HEK293 (cell line): ENCODE data around the gene WBP1.

Experiments
- KLF1 ChIP-seq: fragments of 450-650 bp; formaldehyde crosslinking; IDR thresholded peaks from 2 replicates; pipeline ENCODE4 v1.5.1; 2016; ENCODE audit warnings: missing biosample characterization, missing genetic modification characterization
- KLF16 ChIP-seq: fragments of 450-650 bp; formaldehyde crosslinking; IDR thresholded peaks from 2 replicates; pipeline ENCODE4 v1.5.1; 2017; ENCODE audit warnings: missing biosample characterization, missing genetic modification characterization
- PATZ1 ChIP-seq: fragments of 450-650 bp; formaldehyde crosslinking; IDR thresholded peaks from 2 replicates; pipeline ENCODE4 v1.5.1; 2016; ENCODE audit warnings: missing biosample characterization, missing genetic modification characterization
- SETDB1 ChIP-seq: IDR thresholded peaks from one replicate; pipeline ENCODE4 v1.6.1; 2017; ENCODE audit warnings: mild to moderate bottlenecking, low read length, moderate library complexity, mixed read lengths; ENCODE audit not compliant: insufficient read length
- ZFP69B ChIP-seq: fragments of 450-650 bp; formaldehyde crosslinking; IDR thresholded peaks from 2 replicates; pipeline ENCODE4 v1.5.1; 2016; ENCODE audit warnings: missing biosample characterization, missing genetic modification characterization
- ZNF184 ChIP-seq: fragments of 450-650 bp; IDR thresholded peaks from 2 replicates; pipeline ENCODE4 v1.5.1; 2018; ENCODE audit warnings: missing biosample characterization, mild to moderate bottlenecking, missing genetic modification characterization
- ZNF324 ChIP-seq: fragments of 450-650 bp; formaldehyde crosslinking; IDR thresholded peaks from 2 replicates; pipeline ENCODE4 v1.5.1; 2016; ENCODE audit warnings: missing biosample characterization, missing genetic modification characterization
- ZNF394 ChIP-seq: fragments of 450-650 bp; formaldehyde crosslinking; IDR thresholded peaks from 2 replicates; pipeline ENCODE4 v1.5.1; 2016; ENCODE audit warnings: missing biosample characterization, missing genetic modification characterization, mild to moderate bottlenecking, moderate library complexity, borderline replicate concordance
- ZNF423 ChIP-seq: fragments of 450-650 bp; formaldehyde crosslinking; IDR thresholded peaks from 2 replicates; pipeline ENCODE4 v1.5.1; 2016; ENCODE audit warnings: missing biosample characterization, missing genetic modification characterization
- ZNF473 ChIP-seq: fragments of 450-650 bp; formaldehyde crosslinking; IDR thresholded peaks from 2 replicates; pipeline ENCODE4 v1.5.1; 2017; ENCODE audit warnings: missing biosample characterization, missing genetic modification characterization
- ZNF521 ChIP-seq: fragments of 450-650 bp; formaldehyde crosslinking; IDR thresholded peaks from 2 replicates; pipeline ENCODE4 v1.5.1; 2017; ENCODE audit warnings: missing biosample characterization, mild to moderate bottlenecking, missing genetic modification characterization
- ZNF561 ChIP-seq: fragments of 450-650 bp; IDR thresholded peaks from 2 replicates; pipeline ENCODE4 v1.5.1; 2018; ENCODE audit warnings: missing biosample characterization, missing genetic modification characterization, borderline replicate concordance
- ZNF585B ChIP-seq: fragments of 450-650 bp; formaldehyde crosslinking; IDR thresholded peaks from 2 replicates; pipeline ENCODE4 v1.5.1; 2016; ENCODE audit warnings: missing biosample characterization, missing genetic modification characterization
- ZNF654 ChIP-seq: fragments of 450-650 bp; formaldehyde crosslinking; IDR thresholded peaks from 2 replicates; pipeline ENCODE4 v1.5.1; 2016; ENCODE audit warnings: low read depth, missing biosample characterization, missing genetic modification characterization
- ZNF707 ChIP-seq: fragments of 450-650 bp; formaldehyde crosslinking; IDR thresholded peaks from 2 replicates; pipeline ENCODE4 v1.5.1; 2016; ENCODE audit warnings: missing biosample characterization, missing genetic modification characterization
- ZNF747 ChIP-seq: fragments of 450-650 bp; formaldehyde crosslinking; IDR thresholded peaks from 2 replicates; pipeline ENCODE4 v1.5.1; 2016; ENCODE audit warnings: missing biosample characterization, missing genetic modification characterization
- ZNF792 ChIP-seq: fragments of 450-650 bp; formaldehyde crosslinking; IDR thresholded peaks from 2 replicates; pipeline ENCODE4 v1.5.1; 2016; ENCODE audit warnings: missing biosample characterization, missing genetic modification characterization
- ZNF843 ChIP-seq: fragments of 450-650 bp; formaldehyde crosslinking; IDR thresholded peaks from 2 replicates; pipeline ENCODE4 v1.5.1; 2016; ENCODE audit warnings: missing biosample characterization, missing genetic modification characterization
- TF ChIP-seq, protein P1 (sequence below): fragments of 450-650 bp; formaldehyde crosslinking; IDR thresholded peaks from 2 replicates; pipeline ENCODE4 v1.5.1; 2016; ENCODE audit warnings: missing biosample characterization, missing genetic modification characterization
- TF ChIP-seq, protein P2 (sequence below): fragments of 450-650 bp; formaldehyde crosslinking; IDR thresholded peaks from 2 replicates; pipeline ENCODE4 v1.5.1; 2017; ENCODE audit warnings: missing biosample characterization, mild to moderate bottlenecking, missing genetic modification characterization, moderate library complexity
- TF ChIP-seq, protein P3 (sequence below): fragments of 450-650 bp; formaldehyde crosslinking; IDR thresholded peaks from 2 replicates; pipeline ENCODE4 v1.5.1; 2017; ENCODE audit warnings: missing biosample characterization, missing genetic modification characterization
- TF ChIP-seq, protein P4 (sequence below): fragments of 450-650 bp; formaldehyde crosslinking; IDR thresholded peaks from 2 replicates; pipeline ENCODE4 v1.5.1; 2016; ENCODE audit warnings: missing biosample characterization, missing genetic modification characterization, borderline replicate concordance
- TF ChIP-seq, protein P5 (sequence below): fragments of 450-650 bp; formaldehyde crosslinking; IDR thresholded peaks from 2 replicates; pipeline ENCODE4 v1.5.1; 2017; ENCODE audit warnings: missing biosample characterization, missing genetic modification characterization

The WBP1 gene

DNA sequence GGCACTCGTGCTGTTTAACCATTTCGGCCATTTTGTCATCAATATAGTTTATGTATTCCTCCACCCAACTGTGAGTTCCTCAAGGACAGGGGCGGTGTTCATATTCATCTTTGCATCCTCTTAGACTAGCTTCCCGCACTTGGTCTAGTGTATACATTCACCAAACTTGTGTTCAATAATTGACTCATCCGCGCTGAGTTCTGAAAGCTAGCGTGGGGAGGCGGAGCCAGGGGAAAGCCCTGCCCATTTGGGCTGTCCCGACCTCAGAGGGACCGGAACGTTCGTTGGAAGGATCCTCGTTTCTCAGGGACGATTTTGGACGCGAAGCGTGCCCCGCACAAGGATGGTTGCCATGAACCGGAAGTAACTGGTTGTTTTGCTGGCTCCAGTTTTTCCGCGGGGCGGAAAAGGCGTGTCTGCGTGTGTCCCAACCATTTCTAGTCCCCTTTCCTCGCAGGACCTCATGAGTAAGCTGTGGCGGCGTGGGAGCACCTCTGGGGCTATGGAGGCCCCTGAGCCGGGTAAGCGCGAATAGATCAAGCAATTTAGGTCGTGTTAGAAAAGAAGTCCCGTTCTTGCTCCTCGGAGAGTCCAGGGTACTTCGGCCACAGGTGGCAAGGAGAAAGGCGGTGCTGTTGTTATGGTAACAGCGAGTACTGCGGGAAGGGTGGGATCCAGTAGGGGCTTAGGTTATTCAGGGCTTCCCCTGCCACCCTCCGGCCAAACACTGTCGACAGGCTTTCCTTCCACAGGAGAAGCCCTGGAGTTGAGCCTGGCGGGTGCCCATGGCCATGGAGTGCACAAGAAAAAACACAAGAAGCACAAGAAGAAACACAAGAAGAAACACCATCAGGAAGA, 3.4 kb upstream of the WBP1 start, which contains the start of gene INO80B (continued):
- TF ChIP-seq, protein P1, sequence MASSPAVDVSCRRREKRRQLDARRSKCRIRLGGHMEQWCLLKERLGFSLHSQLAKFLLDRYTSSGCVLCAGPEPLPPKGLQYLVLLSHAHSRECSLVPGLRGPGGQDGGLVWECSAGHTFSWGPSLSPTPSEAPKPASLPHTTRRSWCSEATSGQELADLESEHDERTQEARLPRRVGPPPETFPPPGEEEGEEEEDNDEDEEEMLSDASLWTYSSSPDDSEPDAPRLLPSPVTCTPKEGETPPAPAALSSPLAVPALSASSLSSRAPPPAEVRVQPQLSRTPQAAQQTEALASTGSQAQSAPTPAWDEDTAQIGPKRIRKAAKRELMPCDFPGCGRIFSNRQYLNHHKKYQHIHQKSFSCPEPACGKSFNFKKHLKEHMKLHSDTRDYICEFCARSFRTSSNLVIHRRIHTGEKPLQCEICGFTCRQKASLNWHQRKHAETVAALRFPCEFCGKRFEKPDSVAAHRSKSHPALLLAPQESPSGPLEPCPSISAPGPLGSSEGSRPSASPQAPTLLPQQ (tag by site-specific recombination): peak; percentile 79
- TF ChIP-seq ZNF561 (tag by site-specific recombination): no peak
- TF ChIP-seq ZNF184 (tag by site-specific recombination): 0 out of 2 replicates have a peak, but pooled peaks have one; percentile 76
- no peak for TF ChIP-seq ZNF473 (tag by site-specific recombination)
- no peak for TF ChIP-seq ZNF747 (tag by site-specific recombination)
- TF ChIP-seq, protein P2, sequence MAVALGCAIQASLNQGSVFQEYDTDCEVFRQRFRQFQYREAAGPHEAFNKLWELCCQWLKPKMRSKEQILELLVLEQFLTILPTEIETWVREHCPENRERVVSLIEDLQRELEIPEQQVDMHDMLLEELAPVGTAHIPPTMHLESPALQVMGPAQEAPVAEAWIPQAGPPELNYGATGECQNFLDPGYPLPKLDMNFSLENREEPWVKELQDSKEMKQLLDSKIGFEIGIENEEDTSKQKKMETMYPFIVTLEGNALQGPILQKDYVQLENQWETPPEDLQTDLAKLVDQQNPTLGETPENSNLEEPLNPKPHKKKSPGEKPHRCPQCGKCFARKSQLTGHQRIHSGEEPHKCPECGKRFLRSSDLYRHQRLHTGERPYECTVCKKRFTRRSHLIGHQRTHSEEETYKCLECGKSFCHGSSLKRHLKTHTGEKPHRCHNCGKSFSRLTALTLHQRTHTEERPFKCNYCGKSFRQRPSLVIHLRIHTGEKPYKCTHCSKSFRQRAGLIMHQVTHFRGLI: peak; percentile 71
- no peak for TF ChIP-seq ZNF654
- peak; percentile 61; the same call in 1 of the 2 replicates for TF ChIP-seq ZNF843
- TF ChIP-seq, protein P3, sequence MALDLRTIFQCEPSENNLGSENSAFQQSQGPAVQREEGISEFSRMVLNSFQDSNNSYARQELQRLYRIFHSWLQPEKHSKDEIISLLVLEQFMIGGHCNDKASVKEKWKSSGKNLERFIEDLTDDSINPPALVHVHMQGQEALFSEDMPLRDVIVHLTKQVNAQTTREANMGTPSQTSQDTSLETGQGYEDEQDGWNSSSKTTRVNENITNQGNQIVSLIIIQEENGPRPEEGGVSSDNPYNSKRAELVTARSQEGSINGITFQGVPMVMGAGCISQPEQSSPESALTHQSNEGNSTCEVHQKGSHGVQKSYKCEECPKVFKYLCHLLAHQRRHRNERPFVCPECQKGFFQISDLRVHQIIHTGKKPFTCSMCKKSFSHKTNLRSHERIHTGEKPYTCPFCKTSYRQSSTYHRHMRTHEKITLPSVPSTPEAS (tag by site-specific recombination): peak; percentile 53
- peak; percentile 69 for TF ChIP-seq PATZ1 (tag by site-specific recombination)
- TF ChIP-seq KLF1 (tag by site-specific recombination): peak; percentile 83
- TF ChIP-seq ZFP69B (tag by site-specific recombination): peak; percentile 77
- TF ChIP-seq ZNF585B: no peak
- TF ChIP-seq SETDB1: peak; percentile 32
- peak; percentile 88 for TF ChIP-seq ZNF394 (tag by site-specific recombination)
- TF ChIP-seq ZNF423 (tag by site-specific recombination): no peak
- peak; percentile 100 for TF ChIP-seq KLF16 (tag by site-specific recombination)
- no peak for TF ChIP-seq ZNF707 (tag by site-specific recombination)
- TF ChIP-seq ZNF324 (tag by site-specific recombination): peak; percentile 94
- TF ChIP-seq ZNF792 (tag by site-specific recombination): peak; percentile 82; the same call in 1 of the 2 replicates
- TF ChIP-seq, protein P4, sequence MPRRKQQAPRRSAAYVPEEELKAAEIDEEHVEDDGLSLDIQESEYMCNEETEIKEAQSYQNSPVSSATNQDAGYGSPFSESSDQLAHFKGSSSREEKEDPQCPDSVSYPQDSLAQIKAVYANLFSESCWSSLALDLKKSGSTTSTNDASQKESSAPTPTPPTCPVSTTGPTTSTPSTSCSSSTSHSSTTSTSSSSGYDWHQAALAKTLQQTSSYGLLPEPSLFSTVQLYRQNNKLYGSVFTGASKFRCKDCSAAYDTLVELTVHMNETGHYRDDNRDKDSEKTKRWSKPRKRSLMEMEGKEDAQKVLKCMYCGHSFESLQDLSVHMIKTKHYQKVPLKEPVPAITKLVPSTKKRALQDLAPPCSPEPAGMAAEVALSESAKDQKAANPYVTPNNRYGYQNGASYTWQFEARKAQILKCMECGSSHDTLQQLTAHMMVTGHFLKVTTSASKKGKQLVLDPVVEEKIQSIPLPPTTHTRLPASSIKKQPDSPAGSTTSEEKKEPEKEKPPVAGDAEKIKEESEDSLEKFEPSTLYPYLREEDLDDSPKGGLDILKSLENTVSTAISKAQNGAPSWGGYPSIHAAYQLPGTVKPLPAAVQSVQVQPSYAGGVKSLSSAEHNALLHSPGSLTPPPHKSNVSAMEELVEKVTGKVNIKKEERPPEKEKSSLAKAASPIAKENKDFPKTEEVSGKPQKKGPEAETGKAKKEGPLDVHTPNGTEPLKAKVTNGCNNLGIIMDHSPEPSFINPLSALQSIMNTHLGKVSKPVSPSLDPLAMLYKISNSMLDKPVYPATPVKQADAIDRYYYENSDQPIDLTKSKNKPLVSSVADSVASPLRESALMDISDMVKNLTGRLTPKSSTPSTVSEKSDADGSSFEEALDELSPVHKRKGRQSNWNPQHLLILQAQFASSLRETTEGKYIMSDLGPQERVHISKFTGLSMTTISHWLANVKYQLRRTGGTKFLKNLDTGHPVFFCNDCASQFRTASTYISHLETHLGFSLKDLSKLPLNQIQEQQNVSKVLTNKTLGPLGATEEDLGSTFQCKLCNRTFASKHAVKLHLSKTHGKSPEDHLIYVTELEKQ (tag by site-specific recombination): peak; percentile 57; the same call in 1 of the 2 replicates
- TF ChIP-seq, protein P5, sequence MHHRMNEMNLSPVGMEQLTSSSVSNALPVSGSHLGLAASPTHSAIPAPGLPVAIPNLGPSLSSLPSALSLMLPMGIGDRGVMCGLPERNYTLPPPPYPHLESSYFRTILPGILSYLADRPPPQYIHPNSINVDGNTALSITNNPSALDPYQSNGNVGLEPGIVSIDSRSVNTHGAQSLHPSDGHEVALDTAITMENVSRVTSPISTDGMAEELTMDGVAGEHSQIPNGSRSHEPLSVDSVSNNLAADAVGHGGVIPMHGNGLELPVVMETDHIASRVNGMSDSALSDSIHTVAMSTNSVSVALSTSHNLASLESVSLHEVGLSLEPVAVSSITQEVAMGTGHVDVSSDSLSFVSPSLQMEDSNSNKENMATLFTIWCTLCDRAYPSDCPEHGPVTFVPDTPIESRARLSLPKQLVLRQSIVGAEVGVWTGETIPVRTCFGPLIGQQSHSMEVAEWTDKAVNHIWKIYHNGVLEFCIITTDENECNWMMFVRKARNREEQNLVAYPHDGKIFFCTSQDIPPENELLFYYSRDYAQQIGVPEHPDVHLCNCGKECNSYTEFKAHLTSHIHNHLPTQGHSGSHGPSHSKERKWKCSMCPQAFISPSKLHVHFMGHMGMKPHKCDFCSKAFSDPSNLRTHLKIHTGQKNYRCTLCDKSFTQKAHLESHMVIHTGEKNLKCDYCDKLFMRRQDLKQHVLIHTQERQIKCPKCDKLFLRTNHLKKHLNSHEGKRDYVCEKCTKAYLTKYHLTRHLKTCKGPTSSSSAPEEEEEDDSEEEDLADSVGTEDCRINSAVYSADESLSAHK: no peak
- no peak for TF ChIP-seq ZNF521
